HepG2 (cell line): Measurements from ENCODE around the gene CASP5. TPM values are rescaled to one million over a fixed set of nuclear protein-coding genes. Genes with fewer than 3 reads are reported as not detected.
A peak's percentile ranks its signal among the peaks of the same experiment; 100 is the strongest.

ENCODE experiments used
- ARNTL ChIP-seq: sonication (generic); formaldehyde crosslinking; IDR thresholded peaks from 2 replicates; pipeline ENCODE4 v1.4.0; 2020; ENCODE audit warnings: mild to moderate bottlenecking, missing genetic modification reagents
- CEBPG ChIP-seq: IDR thresholded peaks from 2 replicates; pipeline ENCODE4 v1.6.1; 2016
- CENPBD1 ChIP-seq: sonication (generic); formaldehyde crosslinking; IDR thresholded peaks from 2 replicates; pipeline ENCODE4 v1.8.0; 2022; ENCODE audit warnings: missing genetic modification reagents, low read depth, mild to moderate bottlenecking, borderline replicate concordance
- DRAP1 ChIP-seq: IDR thresholded peaks from 2 replicates; pipeline ENCODE4 v1.6.1; 2016; ENCODE audit warnings: missing genetic modification reagents, missing compliant biosample characterization
- EEA1 ChIP-seq: sonication (generic); formaldehyde crosslinking; IDR thresholded peaks from 2 replicates; pipeline ENCODE4 v1.5.1; 2020; ENCODE audit warnings: mild to moderate bottlenecking, missing genetic modification reagents, borderline replicate concordance
- FOXA1 ChIP-seq, 2 experiments: fragments of 450-650 bp in 1 of 2; sonication (generic) in 1 of 2; formaldehyde crosslinking in 1 of 2; IDR thresholded peaks; 2 replicates each; pipeline versions ENCODE4 v1.4.0 to v1.6.1; 2016 to 2020; ENCODE audit warnings: missing genetic modification reagents in 1 of 2
- HMG20A ChIP-seq: IDR thresholded peaks from 2 replicates; pipeline ENCODE4 v1.6.1; 2016; ENCODE audit warnings: borderline replicate concordance
- JUN ChIP-seq: sonication (generic); formaldehyde crosslinking; IDR thresholded peaks from 2 replicates; pipeline ENCODE4 v1.4.0; 2020; ENCODE audit warnings: mild to moderate bottlenecking, missing genetic modification reagents
- LRRFIP1 ChIP-seq: sonication (generic); formaldehyde crosslinking; conservative IDR thresholded peaks from 2 replicates; pipeline ENCODE4 v1.4.0; 2020; ENCODE audit warnings: missing genetic modification reagents
- MIER2 ChIP-seq: IDR thresholded peaks from 2 replicates; pipeline ENCODE4 v1.6.1; 2016; ENCODE audit warnings: missing biosample characterization, missing genetic modification reagents
- NFIB ChIP-seq: sonication (generic); formaldehyde crosslinking; IDR thresholded peaks from 2 replicates; pipeline ENCODE4 v1.9.0; 2021; ENCODE audit warnings: missing genetic modification reagents, mild to moderate bottlenecking, borderline replicate concordance
- NR1H2 ChIP-seq: sonication (generic); formaldehyde crosslinking; IDR thresholded peaks from 2 replicates; pipeline ENCODE4 v1.8.1; 2022; ENCODE audit warnings: low read depth, missing genetic modification reagents, borderline replicate concordance
- ONECUT2 ChIP-seq: sonication (generic); formaldehyde crosslinking; IDR thresholded peaks from 2 replicates; pipeline ENCODE4 v1.4.0; 2020; ENCODE audit warnings: missing genetic modification reagents
- RAD51 ChIP-seq: fragments of 450-650 bp; IDR thresholded peaks from 2 replicates; pipeline ENCODE4 v1.6.1; 2016; ENCODE audit warnings: borderline replicate concordance
- RARA ChIP-seq: IDR thresholded peaks from 2 replicates; pipeline ENCODE4 v1.6.1; 2016; ENCODE audit warnings: missing genetic modification reagents, missing compliant biosample characterization
- RBAK ChIP-seq: sonication (generic); formaldehyde crosslinking; IDR thresholded peaks from 2 replicates; pipeline ENCODE4 v1.5.1; 2020; ENCODE audit warnings: mild to moderate bottlenecking, missing genetic modification reagents
- RFX3 ChIP-seq: IDR thresholded peaks from 2 replicates; pipeline ENCODE4 v1.6.1; 2016; ENCODE audit warnings: missing biosample characterization, missing genetic modification reagents
- SIX4 ChIP-seq: sonication (generic); formaldehyde crosslinking; IDR thresholded peaks from 2 replicates; pipeline ENCODE4 v1.4.0; 2020; ENCODE audit warnings: missing genetic modification reagents
- SKI ChIP-seq: fragments of 450-650 bp; IDR thresholded peaks from one replicate; pipeline ENCODE4 v1.6.1; 2018; ENCODE audit warnings: mild to moderate bottlenecking; ENCODE audit not compliant: partially characterized antibody
- TBX3 ChIP-seq: fragments of 450-650 bp; IDR thresholded peaks from 2 replicates; pipeline ENCODE4 v1.6.1; 2017; ENCODE audit warnings: antibody characterized with exemption, mild to moderate bottlenecking, inconsistent platforms, borderline replicate concordance
- TEAD2 ChIP-seq: sonication (generic); formaldehyde crosslinking; IDR thresholded peaks from 2 replicates; pipeline ENCODE4 v1.9.0; 2021; ENCODE audit warnings: missing genetic modification reagents
- ZMYM3 ChIP-seq: sonication (generic); formaldehyde crosslinking; IDR thresholded peaks from 2 replicates; pipeline ENCODE4 v1.5.1; 2020; ENCODE audit warnings: mild to moderate bottlenecking, missing genetic modification reagents
- ZNF138 ChIP-seq: sonication (generic); formaldehyde crosslinking; IDR thresholded peaks from 2 replicates; pipeline ENCODE4 v1.5.0; 2020; ENCODE audit warnings: mild to moderate bottlenecking, low read depth, missing genetic modification reagents
- ZNF207 ChIP-seq: fragments of 450-650 bp; IDR thresholded peaks from 2 replicates; pipeline ENCODE4 v1.6.1; 2016; ENCODE audit warnings: antibody characterized with exemption, borderline replicate concordance
- ZNF567 ChIP-seq: sonication (generic); formaldehyde crosslinking; IDR thresholded peaks from 2 replicates; pipeline ENCODE4 v1.8.1; 2023; ENCODE audit warnings: mild to moderate bottlenecking, missing genetic modification reagents, borderline replicate concordance
- ZNF615 ChIP-seq: sonication (generic); formaldehyde crosslinking; IDR thresholded peaks from 2 replicates; pipeline ENCODE4 v1.5.0; 2020; ENCODE audit warnings: mild to moderate bottlenecking, missing genetic modification reagents, borderline replicate concordance
- ZNF713 ChIP-seq: sonication (generic); formaldehyde crosslinking; IDR thresholded peaks from 2 replicates; pipeline ENCODE4 v1.4.0; 2020; ENCODE audit warnings: mild to moderate bottlenecking, missing genetic modification reagents
- ZNF720 ChIP-seq: sonication (generic); formaldehyde crosslinking; IDR thresholded peaks from 2 replicates; pipeline ENCODE4 v1.4.0; 2020; ENCODE audit warnings: missing genetic modification reagents
- ZNF773 ChIP-seq: sonication (generic); formaldehyde crosslinking; IDR thresholded peaks from 2 replicates; pipeline ENCODE4 v1.4.0; 2020; ENCODE audit warnings: missing genetic modification reagents, borderline replicate concordance
- ZNF788 ChIP-seq: sonication (generic); formaldehyde crosslinking; IDR thresholded peaks from 2 replicates; pipeline ENCODE4 v1.5.0; 2020; ENCODE audit warnings: mild to moderate bottlenecking, missing genetic modification reagents, borderline replicate concordance
- polyA plus RNA-seq, 8 experiments: library from polyadenylated mRNA; depleted of rRNA in 3 of 8; stranded (reverse) in 7 of 8; unstranded in 1 of 8; fragments of >200 nt; fragmentation: Illumina TruSeq in 4 of 8; extraction: Trizol in 4 of 8; gene quantifications; 2 replicates each; pipeline versions ENCODE4 v1.2.1 to v1.2.3, GENCODE V29; 2011 to 2016; ENCODE audit warnings: low read depth in 4 of 8, missing spikeins in 1 of 8, mixed read lengths in 1 of 8; ENCODE audit not compliant: insufficient read depth in 1 of 8
- total RNA-seq, 5 experiments: library from RNA; depleted of rRNA; stranded (reverse); fragments of >200 nt; fragmentation: Illumina TruSeq; extraction: Trizol; gene quantifications; 2 replicates each; pipeline ENCODE4 v1.2.3, GENCODE V29; 2016; ENCODE audit warnings: low read depth in 1 of 5

Gene CASP5
- total and polyA plus RNA-seq, 2 of the 13 experiments (the other 11 are each of a cell fraction or from before 2014, with no cell fraction given): not detected

GRCh38 chr11:104968856-104969776, 53.9 kb downstream of the CASP5 start (continued):
- TF ChIP-seq LRRFIP1 (CRISPR knock-in tag) (no peak), RFX3 (CRISPR knock-in tag) (no peak), FOXA1 (IDR thresholded peaks at IDR 0.05) (no peak), FOXA1 (CRISPR knock-in tag; IDR thresholded peaks at IDR 0.05) (no peak), ZMYM3 (CRISPR knock-in tag) (no peak), JUN (CRISPR knock-in tag) (no peak), ZNF713 (no peak), HMG20A (CRISPR knock-in tag) (no peak), SKI (no peak), ZNF773 (CRISPR knock-in tag) (no peak), CENPBD1 (CRISPR knock-in tag) (no peak), EEA1 (no peak), TEAD2 (CRISPR knock-in tag) (no peak), ZNF615 (no peak), RBAK (CRISPR knock-in tag) (no peak), ZNF788 (CRISPR knock-in tag) (peak; percentile 43; the same call in 1 of the 2 replicates), NR1H2 (CRISPR knock-in tag) (no peak), CEBPG (CRISPR knock-in tag) (no peak), ZNF138 (CRISPR knock-in tag) (no peak), ZNF720 (CRISPR knock-in tag) (no peak), ZNF567 (no peak), DRAP1 (CRISPR knock-in tag) (no peak), NFIB (CRISPR knock-in tag) (no peak), ONECUT2 (CRISPR knock-in tag) (no peak), MIER2 (no peak), RAD51 (no peak), ZNF207 (no peak), TBX3 (no peak), RARA (CRISPR knock-in tag) (no peak), SIX4 (no peak; the same call in 1 of the 2 replicates), ARNTL (no peak)
